ENCODE results near the gene MYO1D. TPM values are rescaled to one million over a fixed set of nuclear protein-coding genes. Genes with fewer than 3 reads are reported as not detected.

MYO1D gene
- total RNA-seq, 1 donor from 2014 or later = 27.7 TPM

GRCh38 chr17:32870027-32870670 is 6.8 kb downstream of the MYO1D start:
- no peak for ATAC-seq (ENCODE audit: low read depth)
- Mint-ChIP-seq H3K9me3 (no peaks in the 10 kb centered on the region), H3K27ac (no peak overlapping the region), H3K4me3 (no peak overlapping the region), H3K27me3 (no peaks in the 10 kb centered on the region), H3K4me1 (peaks cover 16% of the 10 kb centered on the region), H3K36me3 (ENCODE audit: low read depth) (no peaks in the 10 kb centered on the region)
- DNase-seq = no peak
- intact Hi-C loops (cut with micrococcal nuclease) = no loop called here
- TF ChIP-seq, protein P1, sequence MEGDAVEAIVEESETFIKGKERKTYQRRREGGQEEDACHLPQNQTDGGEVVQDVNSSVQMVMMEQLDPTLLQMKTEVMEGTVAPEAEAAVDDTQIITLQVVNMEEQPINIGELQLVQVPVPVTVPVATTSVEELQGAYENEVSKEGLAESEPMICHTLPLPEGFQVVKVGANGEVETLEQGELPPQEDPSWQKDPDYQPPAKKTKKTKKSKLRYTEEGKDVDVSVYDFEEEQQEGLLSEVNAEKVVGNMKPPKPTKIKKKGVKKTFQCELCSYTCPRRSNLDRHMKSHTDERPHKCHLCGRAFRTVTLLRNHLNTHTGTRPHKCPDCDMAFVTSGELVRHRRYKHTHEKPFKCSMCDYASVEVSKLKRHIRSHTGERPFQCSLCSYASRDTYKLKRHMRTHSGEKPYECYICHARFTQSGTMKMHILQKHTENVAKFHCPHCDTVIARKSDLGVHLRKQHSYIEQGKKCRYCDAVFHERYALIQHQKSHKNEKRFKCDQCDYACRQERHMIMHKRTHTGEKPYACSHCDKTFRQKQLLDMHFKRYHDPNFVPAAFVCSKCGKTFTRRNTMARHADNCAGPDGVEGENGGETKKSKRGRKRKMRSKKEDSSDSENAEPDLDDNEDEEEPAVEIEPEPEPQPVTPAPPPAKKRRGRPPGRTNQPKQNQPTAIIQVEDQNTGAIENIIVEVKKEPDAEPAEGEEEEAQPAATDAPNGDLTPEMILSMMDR (IDR thresholded peaks at IDR 0.05) = no peak
- POLR2A ChIA-PET = no interaction called here
- CTCF ChIA-PET = no interaction called here

GRCh38 chr17:32869345-32870026 is 7.4 kb downstream of the MYO1D start:
- ChIA-PET POLR2A (no interaction called here), CTCF (interaction anchor here (0.7 kb wide), 2 partner anchors 28 to 32 kb away, joined by 3 read pairs; no protein-coding TSS in a partner anchor)
- DNase-seq = no peak
- H3K36me3 Mint-ChIP-seq (ENCODE audit: low read depth) = no peaks in the 10 kb centered on the region
- TF ChIP-seq, protein P1 (IDR thresholded peaks at IDR 0.05) = no peak
- no peak overlapping the region for H3K27ac Mint-ChIP-seq
- no peak overlapping the region for H3K4me3 Mint-ChIP-seq
- no peak for ATAC-seq (ENCODE audit: low read depth)
- intact Hi-C loops (cut with micrococcal nuclease) = no loop called here
- no peaks in the 10 kb centered on the region for H3K9me3 Mint-ChIP-seq
- peaks cover 16% of the 10 kb centered on the region for H3K4me1 Mint-ChIP-seq
- no peaks in the 10 kb centered on the region for H3K27me3 Mint-ChIP-seq

DNA sequence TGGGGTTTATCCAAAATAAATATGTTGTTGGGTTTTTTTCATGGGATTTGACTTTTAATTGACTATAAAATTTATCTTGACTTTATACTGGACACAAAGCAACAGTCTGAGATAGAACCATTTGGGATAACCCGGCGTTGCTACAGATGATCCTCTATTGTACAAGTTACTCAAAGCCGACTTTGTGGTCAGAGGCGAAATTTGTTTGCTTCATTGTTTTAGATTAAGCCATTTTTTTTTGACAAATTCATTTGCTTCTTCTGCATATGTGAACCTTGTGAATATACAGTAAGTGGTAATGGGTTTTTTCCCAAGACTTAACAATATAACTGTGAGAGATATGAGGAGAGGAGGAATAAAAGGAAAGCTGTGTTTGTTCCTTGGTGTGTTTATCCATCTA is 11.8 kb downstream of the MYO1D start:
- Mint-ChIP-seq H3K36me3 (ENCODE audit: low read depth) (no peaks in the 10 kb centered on the region), H3K27me3 (no peaks in the 10 kb centered on the region), H3K4me3 (no peak overlapping the region), H3K27ac (no peak overlapping the region), H3K9me3 (no peaks in the 10 kb centered on the region), H3K4me1 (no peaks in the 10 kb centered on the region)
- intact Hi-C loops (cut with micrococcal nuclease) = no loop called here
- DNase-seq (no peak), ATAC-seq (ENCODE audit: low read depth) (no peak)
- POLR2A ChIA-PET = no interaction called here
- CTCF ChIA-PET = interaction anchor here (0.7 kb wide), 1 partner anchor 203 kb away, joined by 3 read pairs; no protein-coding TSS in a partner anchor
- TF ChIP-seq, protein P1 (IDR thresholded peaks at IDR 0.05) = no peak

DNA sequence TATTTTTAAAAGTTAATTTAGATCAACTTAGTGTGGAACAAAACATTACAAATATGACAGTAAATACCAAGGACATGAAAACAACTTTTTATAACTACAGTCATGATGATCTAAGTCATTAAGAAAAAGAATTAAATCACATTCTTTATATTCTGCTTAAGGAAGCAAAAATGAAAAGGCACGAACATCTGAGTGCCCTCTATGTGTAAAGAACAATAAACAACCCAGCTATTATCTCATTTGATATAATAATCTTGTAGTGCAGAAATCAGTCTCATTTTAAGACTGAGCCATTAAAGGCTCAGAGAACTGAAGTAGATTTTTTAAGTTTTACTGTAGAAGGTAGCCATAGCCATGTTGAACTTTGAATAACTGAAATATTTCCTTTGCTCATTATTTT is 13.4 kb downstream of the MYO1D start:
- H3K4me3 Mint-ChIP-seq = no peak overlapping the region
- ChIA-PET POLR2A (no interaction called here), CTCF (interaction anchor here (1.1 kb wide), 1 partner anchor 14 kb away, joined by 4 read pairs; the partner anchor contains the start of gene MYO1D)
- no peaks in the 10 kb centered on the region for H3K27me3 Mint-ChIP-seq
- TF ChIP-seq, protein P1 (IDR thresholded peaks at IDR 0.05) = no peak
- ATAC-seq (ENCODE audit: low read depth) (no peak), DNase-seq (no peak)
- intact Hi-C loops (cut with micrococcal nuclease) = no loop called here
- no peaks in the 10 kb centered on the region for H3K36me3 Mint-ChIP-seq (ENCODE audit: low read depth)
- no peaks in the 10 kb centered on the region for H3K4me1 Mint-ChIP-seq
- H3K27ac Mint-ChIP-seq = no peak overlapping the region
- no peaks in the 10 kb centered on the region for H3K9me3 Mint-ChIP-seq

- TF ChIP-seq, protein P1 (IDR thresholded peaks at IDR 0.05) = no peak
- Mint-ChIP-seq H3K9me3 (no peaks in the 10 kb centered on the region), H3K4me1 (no peaks in the 10 kb centered on the region), H3K36me3 (ENCODE audit: low read depth) (no peaks in the 10 kb centered on the region), H3K4me3 (no peak overlapping the region), H3K27me3 (no peaks in the 10 kb centered on the region), H3K27ac (no peak overlapping the region)
- intact Hi-C loops (cut with micrococcal nuclease) = no loop called here
- CTCF ChIA-PET = interaction anchor here (1.1 kb wide), 1 partner anchor 14 kb away, joined by 4 read pairs; the partner anchor contains the start of gene MYO1D
- no peak for DNase-seq
- no peak for ATAC-seq (ENCODE audit: low read depth)
- POLR2A ChIA-PET = no interaction called here
These were observed 14.0 kb downstream of the MYO1D start for GRCh38 chr17:32862940-32863339.

Measured in activated B cell treated with CpG ODN at 0.5 μM for 24 hours (primary cell).